Measurements from ENCODE around the gene BCL11B.

Gene BCL11B

GRCh38 chr14:99260587-99261551, 11.1 kb downstream of the BCL11B start:
- no peak for TF ChIP-seq CTCF (IDR thresholded peaks at IDR 0.05; ENCODE audit: low read depth, low read length)
- DNase-seq (ENCODE audit: extremely low read depth, low read depth), result no peak

- no peak for DNase-seq (ENCODE audit: extremely low read depth, low read depth)
- no peak for TF ChIP-seq CTCF (IDR thresholded peaks at IDR 0.05; ENCODE audit: low read depth, low read length)
These were observed 11.9 kb downstream of the BCL11B start for GRCh38 chr14:99260116-99260515.

- no peak for TF ChIP-seq CTCF (IDR thresholded peaks at IDR 0.05; ENCODE audit: low read depth, low read length)
- DNase-seq (ENCODE audit: extremely low read depth, low read depth), result no peak
These were observed 12.9 kb downstream of the BCL11B start for GRCh38 chr14:99258876-99259726.

GRCh38 chr14:99258341-99258861, 13.6 kb downstream of the BCL11B start:
- no peak for DNase-seq (ENCODE audit: extremely low read depth, low read depth)
- no peak for TF ChIP-seq CTCF (IDR thresholded peaks at IDR 0.05; ENCODE audit: low read depth, low read length)

GRCh38 chr14:99257673-99258221, 14.2 kb downstream of the BCL11B start:
- DNase-seq (ENCODE audit: extremely low read depth, low read depth), result no peak
- TF ChIP-seq CTCF (IDR thresholded peaks at IDR 0.05; ENCODE audit: low read depth, low read length), result no peak

GRCh38 chr14:99257122-99257672, 14.8 kb downstream of the BCL11B start:
- TF ChIP-seq CTCF (IDR thresholded peaks at IDR 0.05; ENCODE audit: low read depth, low read length), result no peak

More at GRCh38 chr14:99257122-99257672, 14.8 kb downstream of the BCL11B start:
- no peak for DNase-seq (ENCODE audit: extremely low read depth, low read depth)
